GM19099 (cell line): Measurements from ENCODE around the gene NGDN.
A peak's percentile ranks its signal among the peaks of the same experiment; 100 is the strongest.

Source experiments
- POLR2A ChIP-seq: IDR thresholded peaks from 3 replicates; pipeline ENCODE4 v1.6.1; 2011; ENCODE audit warnings: low read depth; ENCODE audit not compliant: insufficient read length; ENCODE audit errors: extremely low read depth

The NGDN gene

GRCh38 chr14:23469127-23469905 is at the start of gene NGDN:
NGDN (plus strand) TSS chr14:23469703; CDS start chr14:23469716, 13 bp downstream.
- TF ChIP-seq POLR2A: peak; percentile 72

- no peak for TF ChIP-seq POLR2A
Observed at GRCh38 chr14:23421594-23421993, 47.9 kb upstream of the NGDN start.

- no peak for TF ChIP-seq POLR2A
Observed at GRCh38 chr14:23423657-23424056, 45.8 kb upstream of the NGDN start.

GRCh38 chr14:23425169-23425568 is 44.3 kb upstream of the NGDN start:
- no peak for TF ChIP-seq POLR2A

GRCh38 chr14:23428686-23429495 is 40.6 kb upstream of the NGDN start:
- TF ChIP-seq POLR2A: no peak

- TF ChIP-seq POLR2A: no peak
Observed at GRCh38 chr14:23430016-23430722, 39.3 kb upstream of the NGDN start.

- TF ChIP-seq POLR2A: no peak
Observed at GRCh38 chr14:23430723-23431085, 38.8 kb upstream of the NGDN start.

- TF ChIP-seq POLR2A: no peak
Observed at GRCh38 chr14:23431486-23431885, 38.0 kb upstream of the NGDN start.

- no peak for TF ChIP-seq POLR2A
Observed at GRCh38 chr14:23432102-23432925, 37.2 kb upstream of the NGDN start.

- no peak for TF ChIP-seq POLR2A
Observed at GRCh38 chr14:23432946-23433345, 36.6 kb upstream of the NGDN start.

GRCh38 chr14:23433457-23433856 is 36.0 kb upstream of the NGDN start:
- TF ChIP-seq POLR2A: no peak

- TF ChIP-seq POLR2A: no peak
Observed at GRCh38 chr14:23434488-23435222, 34.8 kb upstream of the NGDN start.

GRCh38 chr14:23435543-23436326 is 33.8 kb upstream of the NGDN start, which contains the start of gene MYH7:
MYH7 (minus strand) TSS chr14:23435660; CDS start chr14:23433732, 1,928 bp downstream.
- no peak for TF ChIP-seq POLR2A
